ENCODE data around the gene KCTD15.

The KCTD15 gene

GRCh38 chr19:33781996-33782395 is 14.7 kb upstream of the KCTD15 start:
- no peak overlapping the region for H2AK5ac ChIP-seq (ENCODE audit: low read length, severe bottlenecking)
- H3K4ac ChIP-seq (ENCODE audit: low read depth in 1 of 2, low read length in 2 of 2) = no peak overlapping the region
- no peak overlapping the region for H3K27ac ChIP-seq (ENCODE audit: low read length, poor library complexity, severe bottlenecking)
- H3K79me1 ChIP-seq (replicated peaks; ENCODE audit: low read length, poor library complexity, severe bottlenecking) = no peaks in the 10 kb centered on the region
- H3K9me3 ChIP-seq (ENCODE audit: control insufficient read depth, low read length) = no peaks in the 10 kb centered on the region
- no peak overlapping the region for H4K91ac ChIP-seq (ENCODE audit: low read length)
- no peak overlapping the region for H2BK5ac ChIP-seq (ENCODE audit: low read depth, low read length, poor library complexity, severe bottlenecking)
- H2BK15ac ChIP-seq (ENCODE audit: low read depth, poor library complexity, severe bottlenecking) = no peak overlapping the region
- no peak overlapping the region for H4K8ac ChIP-seq (ENCODE audit: low read length)
- H3K9ac ChIP-seq (ENCODE audit: low read length) = no peak overlapping the region
- no peaks in the 10 kb centered on the region for H3K36me3 ChIP-seq (ENCODE audit: control insufficient read depth in 1 of 2, insufficient read depth in 2 of 2, low read depth in 1 of 2, low read length in 2 of 2)
- H3K14ac ChIP-seq (ENCODE audit: low read length in 2 of 2) = no peak overlapping the region
- H3K4me3 ChIP-seq (ENCODE audit: insufficient read depth in 1 of 2, low read depth in 1 of 2, low read length in 2 of 2) = no peak overlapping the region
- H3K18ac ChIP-seq (ENCODE audit: low read depth in 1 of 2, low read length in 2 of 2) = no peak overlapping the region
- H3K27me3 ChIP-seq (ENCODE audit: control insufficient read depth in 1 of 2, insufficient read depth in 1 of 2, low read length in 2 of 2) = peaks cover 55 to 83% of the 10 kb centered on the region in 2 experiments
- no peak overlapping the region for H3K4me2 ChIP-seq (ENCODE audit: low read length, poor library complexity, severe bottlenecking)
- no peak overlapping the region for H2AFZ ChIP-seq (ENCODE audit: low read depth, low read length)
- peaks cover 12% of the 10 kb centered on the region for H3K4me1 ChIP-seq (ENCODE audit: control insufficient read depth, insufficient read depth, low read depth, low read length)
- WGBS = 69% methylated on average over 5 of the region's 5 CpGs
- DNase-seq = no peak
- H3K23ac ChIP-seq (ENCODE audit: low read length in 2 of 2) = no peak overlapping the region
- H2BK120ac ChIP-seq (ENCODE audit: low read depth, low read length) = no peak overlapping the region
- no peak overlapping the region for H2BK12ac ChIP-seq (ENCODE audit: low read length in 2 of 2)

DNA sequence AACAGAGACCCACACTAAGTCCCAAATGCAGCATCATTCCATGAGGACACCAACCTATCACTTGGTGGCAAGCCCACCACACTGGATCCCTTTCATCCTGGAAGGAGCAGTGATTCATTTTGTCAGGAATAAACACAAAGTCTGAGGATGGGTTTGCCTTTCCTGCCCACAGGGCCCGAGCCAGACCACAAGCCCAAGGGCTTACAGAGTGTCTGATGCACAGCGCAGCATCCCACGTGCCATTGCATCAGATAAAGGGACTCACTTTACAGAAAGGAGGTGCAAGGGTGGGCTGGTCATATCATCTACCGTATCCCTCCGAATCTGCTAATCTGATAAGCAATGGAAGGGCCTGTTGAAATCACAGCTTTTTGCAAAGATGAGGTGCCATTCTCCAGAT is 12.2 kb upstream of the KCTD15 start:
- no peak overlapping the region for H3K18ac ChIP-seq (ENCODE audit: low read depth in 1 of 2, low read length in 2 of 2)
- H3K36me3 ChIP-seq (ENCODE audit: control insufficient read depth in 1 of 2, insufficient read depth in 2 of 2, low read depth in 1 of 2, low read length in 2 of 2) = no peaks in the 10 kb centered on the region
- H3K27me3 ChIP-seq (ENCODE audit: control insufficient read depth in 1 of 2, insufficient read depth in 1 of 2, low read length in 2 of 2) = peaks cover 54 to 87% of the 10 kb centered on the region in 2 experiments
- H4K91ac ChIP-seq (ENCODE audit: low read length) = no peak overlapping the region
- no peak overlapping the region for H2AK5ac ChIP-seq (ENCODE audit: low read length, severe bottlenecking)
- H3K4ac ChIP-seq (ENCODE audit: low read depth in 1 of 2, low read length in 2 of 2) = no peak overlapping the region
- no peak overlapping the region for H3K4me2 ChIP-seq (ENCODE audit: low read length, poor library complexity, severe bottlenecking)
- no peaks in the 10 kb centered on the region for H3K79me1 ChIP-seq (replicated peaks; ENCODE audit: low read length, poor library complexity, severe bottlenecking)
- H2BK120ac ChIP-seq (ENCODE audit: low read depth, low read length) = no peak overlapping the region
- H2BK5ac ChIP-seq (ENCODE audit: low read depth, low read length, poor library complexity, severe bottlenecking) = no peak overlapping the region
- H3K9me3 ChIP-seq (ENCODE audit: control insufficient read depth, low read length) = no peaks in the 10 kb centered on the region
- H3K4me1 ChIP-seq (ENCODE audit: control insufficient read depth, insufficient read depth, low read depth, low read length) = no peaks in the 10 kb centered on the region
- H2AFZ ChIP-seq (ENCODE audit: low read depth, low read length) = no peak overlapping the region
- no peak overlapping the region for H3K27ac ChIP-seq (ENCODE audit: low read length, poor library complexity, severe bottlenecking)
- no peak for DNase-seq
- no peak overlapping the region for H3K23ac ChIP-seq (ENCODE audit: low read length in 2 of 2)
- no peak overlapping the region for H4K8ac ChIP-seq (ENCODE audit: low read length)
- no peak overlapping the region for H3K14ac ChIP-seq (ENCODE audit: low read length in 2 of 2)
- 83% methylated on average over 5 of the region's 5 CpGs for WGBS
- no peak overlapping the region for H2BK12ac ChIP-seq (ENCODE audit: low read length in 2 of 2)
- no peak overlapping the region for H3K9ac ChIP-seq (ENCODE audit: low read length)
- H3K4me3 ChIP-seq (ENCODE audit: insufficient read depth in 1 of 2, low read depth in 1 of 2, low read length in 2 of 2) = no peak overlapping the region
- no peak overlapping the region for H2BK15ac ChIP-seq (ENCODE audit: low read depth, poor library complexity, severe bottlenecking)

DNA sequence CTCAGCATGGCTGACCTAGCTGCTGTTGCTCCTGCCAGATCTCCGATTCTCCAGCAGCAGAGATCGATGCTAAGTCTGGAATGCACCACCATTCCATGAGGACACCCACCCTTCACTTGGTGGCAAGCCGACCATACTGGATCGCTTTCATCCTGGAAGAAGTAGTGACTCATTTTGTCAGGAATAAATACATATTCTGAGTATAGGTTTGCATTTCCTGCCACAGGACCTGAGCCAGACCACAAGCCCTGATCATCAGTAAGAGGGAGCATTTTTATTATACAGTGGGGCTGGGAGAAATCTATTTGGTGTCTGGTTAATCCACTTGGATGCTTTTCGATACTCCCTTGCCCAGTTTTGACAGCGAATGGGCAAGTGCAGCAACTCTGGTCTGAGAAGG is 10.9 kb upstream of the KCTD15 start:
- no peak overlapping the region for H4K91ac ChIP-seq (ENCODE audit: low read length)
- H3K4me3 ChIP-seq (ENCODE audit: insufficient read depth in 1 of 2, low read depth in 1 of 2, low read length in 2 of 2) = no peak overlapping the region
- H2AK5ac ChIP-seq (ENCODE audit: low read length, severe bottlenecking) = no peak overlapping the region
- H3K27me3 ChIP-seq (ENCODE audit: control insufficient read depth in 1 of 2, insufficient read depth in 1 of 2, low read length in 2 of 2) = peaks cover 42 to 83% of the 10 kb centered on the region in 2 experiments
- H3K14ac ChIP-seq (ENCODE audit: low read length in 2 of 2) = no peak overlapping the region
- H3K4me2 ChIP-seq (ENCODE audit: low read length, poor library complexity, severe bottlenecking) = no peak overlapping the region
- H2AFZ ChIP-seq (ENCODE audit: low read depth, low read length) = no peak overlapping the region
- no peak overlapping the region for H2BK12ac ChIP-seq (ENCODE audit: low read length in 2 of 2)
- no peak overlapping the region for H2BK5ac ChIP-seq (ENCODE audit: low read depth, low read length, poor library complexity, severe bottlenecking)
- H2BK120ac ChIP-seq (ENCODE audit: low read depth, low read length) = no peak overlapping the region
- H3K4me1 ChIP-seq (ENCODE audit: control insufficient read depth, insufficient read depth, low read depth, low read length) = no peaks in the 10 kb centered on the region
- 84% methylated on average over 4 of the region's 6 CpGs for whole genome bisulfite sequencing
- no peaks in the 10 kb centered on the region for H3K79me1 ChIP-seq (replicated peaks; ENCODE audit: low read length, poor library complexity, severe bottlenecking)
- H4K8ac ChIP-seq (ENCODE audit: low read length) = no peak overlapping the region
- no peak overlapping the region for H3K23ac ChIP-seq (ENCODE audit: low read length in 2 of 2)
- H3K9ac ChIP-seq (ENCODE audit: low read length) = no peak overlapping the region
- no peak overlapping the region for H3K4ac ChIP-seq (ENCODE audit: low read depth in 1 of 2, low read length in 2 of 2)
- no peak overlapping the region for H3K27ac ChIP-seq (ENCODE audit: low read length, poor library complexity, severe bottlenecking)
- H2BK15ac ChIP-seq (ENCODE audit: low read depth, poor library complexity, severe bottlenecking) = no peak overlapping the region
- H3K9me3 ChIP-seq (ENCODE audit: control insufficient read depth, low read length) = no peaks in the 10 kb centered on the region
- H3K36me3 ChIP-seq (ENCODE audit: control insufficient read depth in 1 of 2, insufficient read depth in 2 of 2, low read depth in 1 of 2, low read length in 2 of 2) = no peaks in the 10 kb centered on the region
- no peak for DNase-seq
- no peak overlapping the region for H3K18ac ChIP-seq (ENCODE audit: low read depth in 1 of 2, low read length in 2 of 2)

GRCh38 chr19:33788676-33789075 is 8.0 kb upstream of the KCTD15 start:
- no peak for DNase-seq
- H3K36me3 ChIP-seq (ENCODE audit: control insufficient read depth in 1 of 2, insufficient read depth in 2 of 2, low read depth in 1 of 2, low read length in 2 of 2) = no peaks in the 10 kb centered on the region
- H2BK12ac ChIP-seq (ENCODE audit: low read length in 2 of 2) = no peak overlapping the region
- no peaks in the 10 kb centered on the region for H3K79me1 ChIP-seq (replicated peaks; ENCODE audit: low read length, poor library complexity, severe bottlenecking)
- H4K91ac ChIP-seq (ENCODE audit: low read length) = no peak overlapping the region
- H3K23ac ChIP-seq (ENCODE audit: low read length in 2 of 2) = peak overlapping the region in 1 of 2 experiments; percentile 38
- no peak overlapping the region for H3K4me2 ChIP-seq (ENCODE audit: low read length, poor library complexity, severe bottlenecking)
- H3K4ac ChIP-seq (ENCODE audit: low read depth in 1 of 2, low read length in 2 of 2) = no peak overlapping the region
- no peak overlapping the region for H4K8ac ChIP-seq (ENCODE audit: low read length)
- H3K27me3 ChIP-seq (ENCODE audit: control insufficient read depth in 1 of 2, insufficient read depth in 1 of 2, low read length in 2 of 2) = peaks cover 42 to 83% of the 10 kb centered on the region in 2 experiments
- no peak overlapping the region for H3K14ac ChIP-seq (ENCODE audit: low read length in 2 of 2)
- no peaks in the 10 kb centered on the region for H3K4me1 ChIP-seq (ENCODE audit: control insufficient read depth, insufficient read depth, low read depth, low read length)
- H2BK5ac ChIP-seq (ENCODE audit: low read depth, low read length, poor library complexity, severe bottlenecking) = no peak overlapping the region
- H3K18ac ChIP-seq (ENCODE audit: low read depth in 1 of 2, low read length in 2 of 2) = no peak overlapping the region
- H2BK15ac ChIP-seq (ENCODE audit: low read depth, poor library complexity, severe bottlenecking) = no peak overlapping the region
- no peak overlapping the region for H3K27ac ChIP-seq (ENCODE audit: low read length, poor library complexity, severe bottlenecking)
- no peak overlapping the region for H2AFZ ChIP-seq (ENCODE audit: low read depth, low read length)
- no peak overlapping the region for H2BK120ac ChIP-seq (ENCODE audit: low read depth, low read length)
- no peak overlapping the region for H3K9ac ChIP-seq (ENCODE audit: low read length)
- H3K9me3 ChIP-seq (ENCODE audit: control insufficient read depth, low read length) = no peaks in the 10 kb centered on the region
- WGBS = 51% methylated on average over 4 of the region's 4 CpGs
- H3K4me3 ChIP-seq (ENCODE audit: insufficient read depth in 1 of 2, low read depth in 1 of 2, low read length in 2 of 2) = no peak overlapping the region
- H2AK5ac ChIP-seq (ENCODE audit: low read length, severe bottlenecking) = no peak overlapping the region

Measured in mesenchymal stem cell (in vitro differentiated cells and primary cell).